HepG2 (cell line): ENCODE measurements around the gene FEV. TPM values are rescaled to one million over a fixed set of nuclear protein-coding genes. Genes with fewer than 3 reads are reported as not detected.

ENCODE experiments used
- DPF2 ChIP-seq: sonication (generic); formaldehyde crosslinking; IDR thresholded peaks from 2 replicates; pipeline ENCODE4 v1.4.0; 2020; ENCODE audit warnings: mild to moderate bottlenecking, low read depth, missing genetic modification reagents, borderline replicate concordance
- FOXK1 ChIP-seq: sonication (generic); formaldehyde crosslinking; IDR thresholded peaks from 2 replicates; pipeline ENCODE4 v1.4.0; 2020; ENCODE audit warnings: low read depth, missing genetic modification reagents, borderline replicate concordance
- PCBP2 ChIP-seq: fragments of 200-400 bp; formaldehyde crosslinking; optimal IDR thresholded peaks from 2 replicates; pipeline ENCODE3; 2018; ENCODE audit warnings: low read length, low read depth; ENCODE audit not compliant: poor library complexity, severe bottlenecking
- RXRB ChIP-seq: IDR thresholded peaks from 2 replicates; pipeline ENCODE4 v1.6.1; 2016; ENCODE audit warnings: borderline replicate concordance, missing genetic modification reagents, missing compliant biosample characterization
- SIN3A ChIP-seq: IDR thresholded peaks from 2 replicates; pipeline ENCODE4 v1.6.1; 2011; ENCODE audit warnings: low read depth, mild to moderate bottlenecking, control low read depth, low read length, borderline replicate concordance
- SMAD3 ChIP-seq: sonication (generic); formaldehyde crosslinking; IDR thresholded peaks from 2 replicates; pipeline ENCODE4 v1.4.0; 2020; ENCODE audit warnings: missing genetic modification reagents
- YEATS4 ChIP-seq: sonication (generic); formaldehyde crosslinking; IDR thresholded peaks from 2 replicates; pipeline ENCODE4 v1.4.0; 2020; ENCODE audit warnings: missing genetic modification reagents, borderline replicate concordance
- YY1 ChIP-seq: IDR thresholded peaks from 2 replicates; pipeline ENCODE4 v1.6.1; 2011; ENCODE audit warnings: low read length, low read depth, moderate library complexity, mild to moderate bottlenecking; ENCODE audit not compliant: insufficient read depth, insufficient replicate concordance
- ZBTB3 ChIP-seq: sonication (generic); formaldehyde crosslinking; IDR thresholded peaks from 2 replicates; pipeline ENCODE4 v1.4.0; 2020; ENCODE audit warnings: low read depth, mild to moderate bottlenecking, moderate library complexity, missing genetic modification reagents, borderline replicate concordance
- ZNF12 ChIP-seq: sonication (generic); formaldehyde crosslinking; IDR thresholded peaks from 2 replicates; pipeline ENCODE4 v1.5.0; 2020; ENCODE audit warnings: missing genetic modification reagents
- ZNF207 ChIP-seq: fragments of 450-650 bp; IDR thresholded peaks from 2 replicates; pipeline ENCODE4 v1.6.1; 2016; ENCODE audit warnings: antibody characterized with exemption, borderline replicate concordance
- polyA plus RNA-seq, 8 experiments: library from polyadenylated mRNA; depleted of rRNA in 3 of 8; stranded (reverse) in 7 of 8; unstranded in 1 of 8; fragments of >200 nt; fragmentation: Illumina TruSeq in 4 of 8; extraction: Trizol in 4 of 8; gene quantifications; 2 replicates each; pipeline versions ENCODE4 v1.2.1 to v1.2.3, GENCODE V29; 2011 to 2016; ENCODE audit warnings: low read depth in 4 of 8, missing spikeins in 1 of 8, mixed read lengths in 1 of 8; ENCODE audit not compliant: insufficient read depth in 1 of 8
- total RNA-seq, 5 experiments: library from RNA; depleted of rRNA; stranded (reverse); fragments of >200 nt; fragmentation: Illumina TruSeq; extraction: Trizol; gene quantifications; 2 replicates each; pipeline ENCODE4 v1.2.3, GENCODE V29; 2016; ENCODE audit warnings: low read depth in 1 of 5
- TF ChIP-seq, protein P1 (sequence below): sonication (generic); formaldehyde crosslinking; IDR thresholded peaks from 2 replicates; pipeline ENCODE4 v1.4.0; 2020; ENCODE audit warnings: missing genetic modification reagents, borderline replicate concordance
- TF ChIP-seq, protein P2 (sequence below): sonication (generic); formaldehyde crosslinking; IDR thresholded peaks from 2 replicates; pipeline ENCODE4 v1.4.0; 2020; ENCODE audit warnings: mild to moderate bottlenecking, missing genetic modification reagents
- TF ChIP-seq, protein P3 (sequence below): sonication (generic); formaldehyde crosslinking; IDR thresholded peaks from 2 replicates; pipeline ENCODE4 v1.5.0; 2020; ENCODE audit warnings: missing genetic modification reagents, mild to moderate bottlenecking, borderline replicate concordance

Gene FEV
- total and polyA plus RNA-seq, 2 of the 13 experiments (the other 11 are each of a cell fraction or from before 2014, with no cell fraction given), result not detected

DNA sequence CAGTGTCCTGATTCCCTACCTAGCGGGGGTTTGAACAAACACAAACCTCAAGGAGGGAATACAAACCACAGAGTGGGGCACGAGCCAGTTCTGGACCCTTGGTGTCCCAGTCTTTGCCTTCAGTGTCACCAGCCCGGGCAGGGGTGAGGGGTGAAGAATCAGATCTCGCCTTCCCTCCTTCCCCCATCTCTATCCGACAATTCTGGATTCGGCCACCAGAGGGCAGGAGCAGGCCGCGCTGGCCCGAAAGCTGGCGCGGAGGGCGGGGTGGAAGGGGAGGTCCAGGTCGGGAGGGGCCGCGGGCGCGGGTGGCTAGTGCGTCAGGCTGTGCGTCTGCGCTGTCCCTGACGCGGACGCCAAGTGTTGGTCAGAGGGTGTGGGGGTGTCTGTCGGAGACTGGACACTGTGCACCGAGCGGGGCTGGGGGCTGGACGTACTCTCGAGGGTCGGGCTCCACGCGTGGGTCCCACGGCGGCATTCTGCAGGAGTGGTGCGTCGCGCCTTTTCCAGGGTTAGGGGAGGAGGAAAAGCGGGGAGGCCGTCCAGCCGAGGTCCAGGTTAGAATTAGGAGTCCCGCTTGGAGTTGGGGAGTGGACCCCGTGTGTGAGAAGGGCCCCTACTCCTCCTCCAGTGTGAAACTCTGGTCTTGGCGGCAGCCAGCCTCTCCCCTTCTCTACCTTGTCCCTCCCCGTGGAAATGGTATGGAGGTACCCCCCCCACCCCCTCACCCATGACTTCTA is 11.2 kb upstream of the FEV start (continued):
- TF ChIP-seq, protein P1, sequence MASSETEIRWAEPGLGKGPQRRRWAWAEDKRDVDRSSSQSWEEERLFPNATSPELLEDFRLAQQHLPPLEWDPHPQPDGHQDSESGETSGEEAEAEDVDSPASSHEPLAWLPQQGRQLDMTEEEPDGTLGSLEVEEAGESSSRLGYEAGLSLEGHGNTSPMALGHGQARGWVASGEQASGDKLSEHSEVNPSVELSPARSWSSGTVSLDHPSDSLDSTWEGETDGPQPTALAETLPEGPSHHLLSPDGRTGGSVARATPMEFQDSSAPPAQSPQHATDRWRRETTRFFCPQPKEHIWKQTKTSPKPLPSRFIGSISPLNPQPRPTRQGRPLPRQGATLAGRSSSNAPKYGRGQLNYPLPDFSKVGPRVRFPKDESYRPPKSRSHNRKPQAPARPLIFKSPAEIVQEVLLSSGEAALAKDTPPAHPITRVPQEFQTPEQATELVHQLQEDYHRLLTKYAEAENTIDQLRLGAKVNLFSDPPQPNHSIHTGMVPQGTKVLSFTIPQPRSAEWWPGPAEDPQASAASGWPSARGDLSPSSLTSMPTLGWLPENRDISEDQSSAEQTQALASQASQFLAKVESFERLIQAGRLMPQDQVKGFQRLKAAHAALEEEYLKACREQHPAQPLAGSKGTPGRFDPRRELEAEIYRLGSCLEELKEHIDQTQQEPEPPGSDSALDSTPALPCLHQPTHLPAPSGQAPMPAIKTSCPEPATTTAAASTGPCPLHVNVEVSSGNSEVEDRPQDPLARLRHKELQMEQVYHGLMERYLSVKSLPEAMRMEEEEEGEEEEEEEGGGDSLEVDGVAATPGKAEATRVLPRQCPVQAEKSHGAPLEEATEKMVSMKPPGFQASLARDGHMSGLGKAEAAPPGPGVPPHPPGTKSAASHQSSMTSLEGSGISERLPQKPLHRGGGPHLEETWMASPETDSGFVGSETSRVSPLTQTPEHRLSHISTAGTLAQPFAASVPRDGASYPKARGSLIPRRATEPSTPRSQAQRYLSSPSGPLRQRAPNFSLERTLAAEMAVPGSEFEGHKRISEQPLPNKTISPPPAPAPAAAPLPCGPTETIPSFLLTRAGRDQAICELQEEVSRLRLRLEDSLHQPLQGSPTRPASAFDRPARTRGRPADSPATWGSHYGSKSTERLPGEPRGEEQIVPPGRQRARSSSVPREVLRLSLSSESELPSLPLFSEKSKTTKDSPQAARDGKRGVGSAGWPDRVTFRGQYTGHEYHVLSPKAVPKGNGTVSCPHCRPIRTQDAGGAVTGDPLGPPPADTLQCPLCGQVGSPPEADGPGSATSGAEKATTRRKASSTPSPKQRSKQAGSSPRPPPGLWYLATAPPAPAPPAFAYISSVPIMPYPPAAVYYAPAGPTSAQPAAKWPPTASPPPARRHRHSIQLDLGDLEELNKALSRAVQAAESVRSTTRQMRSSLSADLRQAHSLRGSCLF, result no peak
- TF ChIP-seq FOXK1 (CRISPR knock-in tag) (no peak), PCBP2 (no peak), ZNF12 (CRISPR knock-in tag) (no peak), ZBTB3 (CRISPR knock-in tag) (no peak), YEATS4 (CRISPR knock-in tag) (no peak), SIN3A (no peak), ZNF207 (no peak), RXRB (peak; percentile 46; the same call in 1 of the 2 replicates), SMAD3 (no peak), DPF2 (CRISPR knock-in tag) (no peak), YY1 (peak; percentile 60)
- TF ChIP-seq, protein P2, sequence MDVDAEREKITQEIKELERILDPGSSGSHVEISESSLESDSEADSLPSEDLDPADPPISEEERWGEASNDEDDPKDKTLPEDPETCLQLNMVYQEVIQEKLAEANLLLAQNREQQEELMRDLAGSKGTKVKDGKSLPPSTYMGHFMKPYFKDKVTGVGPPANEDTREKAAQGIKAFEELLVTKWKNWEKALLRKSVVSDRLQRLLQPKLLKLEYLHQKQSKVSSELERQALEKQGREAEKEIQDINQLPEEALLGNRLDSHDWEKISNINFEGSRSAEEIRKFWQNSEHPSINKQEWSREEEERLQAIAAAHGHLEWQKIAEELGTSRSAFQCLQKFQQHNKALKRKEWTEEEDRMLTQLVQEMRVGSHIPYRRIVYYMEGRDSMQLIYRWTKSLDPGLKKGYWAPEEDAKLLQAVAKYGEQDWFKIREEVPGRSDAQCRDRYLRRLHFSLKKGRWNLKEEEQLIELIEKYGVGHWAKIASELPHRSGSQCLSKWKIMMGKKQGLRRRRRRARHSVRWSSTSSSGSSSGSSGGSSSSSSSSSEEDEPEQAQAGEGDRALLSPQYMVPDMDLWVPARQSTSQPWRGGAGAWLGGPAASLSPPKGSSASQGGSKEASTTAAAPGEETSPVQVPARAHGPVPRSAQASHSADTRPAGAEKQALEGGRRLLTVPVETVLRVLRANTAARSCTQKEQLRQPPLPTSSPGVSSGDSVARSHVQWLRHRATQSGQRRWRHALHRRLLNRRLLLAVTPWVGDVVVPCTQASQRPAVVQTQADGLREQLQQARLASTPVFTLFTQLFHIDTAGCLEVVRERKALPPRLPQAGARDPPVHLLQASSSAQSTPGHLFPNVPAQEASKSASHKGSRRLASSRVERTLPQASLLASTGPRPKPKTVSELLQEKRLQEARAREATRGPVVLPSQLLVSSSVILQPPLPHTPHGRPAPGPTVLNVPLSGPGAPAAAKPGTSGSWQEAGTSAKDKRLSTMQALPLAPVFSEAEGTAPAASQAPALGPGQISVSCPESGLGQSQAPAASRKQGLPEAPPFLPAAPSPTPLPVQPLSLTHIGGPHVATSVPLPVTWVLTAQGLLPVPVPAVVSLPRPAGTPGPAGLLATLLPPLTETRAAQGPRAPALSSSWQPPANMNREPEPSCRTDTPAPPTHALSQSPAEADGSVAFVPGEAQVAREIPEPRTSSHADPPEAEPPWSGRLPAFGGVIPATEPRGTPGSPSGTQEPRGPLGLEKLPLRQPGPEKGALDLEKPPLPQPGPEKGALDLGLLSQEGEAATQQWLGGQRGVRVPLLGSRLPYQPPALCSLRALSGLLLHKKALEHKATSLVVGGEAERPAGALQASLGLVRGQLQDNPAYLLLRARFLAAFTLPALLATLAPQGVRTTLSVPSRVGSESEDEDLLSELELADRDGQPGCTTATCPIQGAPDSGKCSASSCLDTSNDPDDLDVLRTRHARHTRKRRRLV (CRISPR knock-in tag), result no peak
- TF ChIP-seq, protein P3, sequence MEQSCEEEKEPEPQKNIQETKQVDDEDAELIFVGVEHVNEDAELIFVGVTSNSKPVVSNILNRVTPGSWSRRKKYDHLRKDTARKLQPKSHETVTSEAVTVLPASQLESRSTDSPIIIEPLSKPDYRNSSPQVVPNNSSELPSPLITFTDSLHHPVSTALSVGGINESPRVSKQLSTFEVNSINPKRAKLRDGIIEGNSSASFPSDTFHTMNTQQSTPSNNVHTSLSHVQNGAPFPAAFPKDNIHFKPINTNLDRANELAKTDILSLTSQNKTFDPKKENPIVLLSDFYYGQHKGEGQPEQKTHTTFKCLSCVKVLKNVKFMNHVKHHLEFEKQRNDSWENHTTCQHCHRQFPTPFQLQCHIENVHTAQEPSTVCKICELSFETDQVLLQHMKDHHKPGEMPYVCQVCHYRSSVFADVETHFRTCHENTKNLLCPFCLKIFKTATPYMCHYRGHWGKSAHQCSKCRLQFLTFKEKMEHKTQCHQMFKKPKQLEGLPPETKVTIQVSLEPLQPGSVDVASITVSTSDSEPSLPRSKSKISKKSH (CRISPR knock-in tag), result no peak
